Karpas-422 (cell line): ENCODE results near the gene LRRC3C. TPM values are rescaled to one million over a fixed set of nuclear protein-coding genes. Genes with fewer than 3 reads are reported as not detected.
"Not testable (repeated sequence)": the region's sequence is repeated elsewhere in the genome, so short reads cannot be mapped to it uniquely, and the experiment has no call there.

Experiments used
- DNase-seq: peaks from one replicate; pipeline ENCODE4 v3.0.0-alpha.2; 2015
- H2AFZ ChIP-seq: fragments of 200-600 bp; sonication (generic); 2 replicates; pipeline ENCODE4 v1.6.1; 2014; ENCODE audit warnings: antibody characterized with exemption, low read length, mixed read lengths
- H3K27ac ChIP-seq: fragments of 200-600 bp; sonication (generic); 2 replicates; pipeline ENCODE4 v1.5.1; 2014; ENCODE audit warnings: mild to moderate bottlenecking, low read length, moderate library complexity
- H3K27me3 ChIP-seq: fragments of 200-600 bp; sonication (generic); 2 replicates; pipeline ENCODE4 v1.6.1; 2014; ENCODE audit warnings: low read length, mixed read lengths
- H3K36me3 ChIP-seq: fragments of 200-600 bp; sonication (generic); 2 replicates; pipeline ENCODE4 v1.6.1; 2014; ENCODE audit warnings: low read length, mixed read lengths; ENCODE audit not compliant: insufficient read depth
- H3K4me1 ChIP-seq: fragments of 200-600 bp; sonication (generic); 2 replicates; pipeline ENCODE4 v1.6.1; 2014; ENCODE audit warnings: mild to moderate bottlenecking, low read length, mixed read lengths
- H3K4me2 ChIP-seq: fragments of 200-600 bp; sonication (generic); 2 replicates; pipeline ENCODE4 v1.6.1; 2014; ENCODE audit warnings: low read length, low read depth, mild to moderate bottlenecking; ENCODE audit not compliant: poor library complexity, severe bottlenecking
- H3K4me3 ChIP-seq: fragments of 200-600 bp; sonication (generic); 2 replicates; pipeline ENCODE4 v1.5.1; 2014; ENCODE audit warnings: mild to moderate bottlenecking, antibody characterized with exemption, low read length, mixed read lengths
- H3K79me2 ChIP-seq: fragments of 200-600 bp; sonication (generic); 2 replicates; pipeline ENCODE4 v1.6.1; 2014; ENCODE audit warnings: mild to moderate bottlenecking, low read length, mixed read lengths
- H3K9ac ChIP-seq: fragments of 200-600 bp; sonication (generic); 2 replicates; pipeline ENCODE4 v1.6.0; 2014; ENCODE audit warnings: low read length
- H3K9me2 ChIP-seq: fragments of 200-600 bp; sonication (generic), shearing (Covaris generic); replicated peaks from 2 replicates; pipeline ENCODE4 v1.6.0; 2014; ENCODE audit warnings: mild to moderate bottlenecking, low read length, moderate library complexity; ENCODE audit not compliant: insufficient read depth
- H3K9me3 ChIP-seq: fragments of 300-700, 200-600 bp; sonication (generic); 2 replicates; pipeline ENCODE4 v1.6.1; 2014; ENCODE audit warnings: low read length, mixed read lengths
- H4K20me1 ChIP-seq: fragments of 200-600 bp; sonication (generic); 2 replicates; pipeline ENCODE4 v1.6.1; 2014; ENCODE audit warnings: mild to moderate bottlenecking, antibody characterized with exemption, low read length, low read depth; ENCODE audit not compliant: insufficient read depth
- total RNA-seq: library from RNA; depleted of rRNA; stranded (reverse); fragments of >200 nt; shearing (Covaris generic); gene quantifications from 2 replicates; pipeline ENCODE4 v1.2.3, GENCODE V29; 2014; ENCODE audit warnings: low replicate concordance; rRNA removed

Gene LRRC3C
- 0.86 TPM in 1 of 2 replicates, not detected in the other for total RNA-seq

- Histone ChIP-seq H3K27ac (peak within 1 kb of the TSS; percentile 50), H3K9me3 (no peaks in the 10 kb centered on the region), H3K36me3 (peaks cover 4% of the 10 kb centered on the region; the same call in 1 of the 2 replicates), H2AFZ (peak within 1 kb of the TSS; percentile 98), H3K9me2 (no peaks in the 10 kb centered on the region), H3K9ac (peak within 1 kb of the TSS; percentile 89), H3K4me2 (peak within 1 kb of the TSS; percentile 89), H3K79me2 (peaks cover 39% of the 10 kb centered on the region), H3K4me1 (peaks cover 28% of the 10 kb centered on the region), H4K20me1 (peaks cover 6% of the 10 kb centered on the region; the same call in 1 of the 2 replicates), H3K27me3 (no peaks in the 10 kb centered on the region), H3K4me3 (peak within 1 kb of the TSS; percentile 95)
- peak; percentile 97 for DNase-seq
These were observed at the start of gene LRRC3C, which contains the start of gene ORMDL3 for GRCh38 chr17:39927101-39927928. Gene LRRC3C, plus strand, starts transcription at chr17:39927732. Its CDS starts 13,792 bp downstream, at chr17:39941524. Gene ORMDL3, minus strand, starts transcription at chr17:39927601. Its CDS starts 3,398 bp downstream, at chr17:39924203.

- H3K4me3 ChIP-seq, result not testable (repeated sequence)
These were observed 41.4 kb upstream of the LRRC3C start for GRCh38 chr17:39886102-39886501.

GRCh38 chr17:39887078-39887477 lies 40.5 kb upstream of the LRRC3C start:
- no peak overlapping the region for H3K9ac ChIP-seq
- H3K4me1 ChIP-seq, result no peaks in the 10 kb centered on the region
- H3K4me3 ChIP-seq, result no peak overlapping the region
- H3K9me3 ChIP-seq, result no peaks in the 10 kb centered on the region
- no peaks in the 10 kb centered on the region for H4K20me1 ChIP-seq
- H3K27me3 ChIP-seq, result no peaks in the 10 kb centered on the region
- DNase-seq, result no peak
- no peaks in the 10 kb centered on the region for H3K79me2 ChIP-seq
- H3K9me2 ChIP-seq, result no peaks in the 10 kb centered on the region
- H3K4me2 ChIP-seq, result no peak overlapping the region
- no peak overlapping the region for H2AFZ ChIP-seq
- no peaks in the 10 kb centered on the region for H3K36me3 ChIP-seq
- H3K27ac ChIP-seq, result no peak overlapping the region

More at GRCh38 chr17:39886102-39886501, 41.4 kb upstream of the LRRC3C start:
- not testable (repeated sequence) for H3K4me2 ChIP-seq, H3K79me2 ChIP-seq, H3K4me1 ChIP-seq, H3K27me3 ChIP-seq, DNase-seq, H3K36me3 ChIP-seq, H3K9me2 ChIP-seq, H4K20me1 ChIP-seq, H3K27ac ChIP-seq, H3K9ac ChIP-seq, H2AFZ ChIP-seq, H3K9me3 ChIP-seq

GRCh38 chr17:39889200-39889599 lies 38.3 kb upstream of the LRRC3C start:
- Histone ChIP-seq H3K27ac (no peak overlapping the region), H3K9me3 (no peaks in the 10 kb centered on the region), H4K20me1 (no peaks in the 10 kb centered on the region), H2AFZ (no peak overlapping the region), H3K4me3 (no peak overlapping the region), H3K4me2 (no peak overlapping the region), H3K4me1 (peaks cover 5% of the 10 kb centered on the region), H3K36me3 (no peaks in the 10 kb centered on the region), H3K9me2 (no peaks in the 10 kb centered on the region), H3K27me3 (no peaks in the 10 kb centered on the region), H3K9ac (no peak overlapping the region), H3K79me2 (no peaks in the 10 kb centered on the region)
- no peak for DNase-seq

- H2AFZ ChIP-seq, result peak overlapping the region; percentile 93
- no peak for DNase-seq
- H3K27ac ChIP-seq, result peak overlapping the region; percentile 62
- H3K9me2 ChIP-seq, result no peaks in the 10 kb centered on the region
- H3K9me3 ChIP-seq, result no peaks in the 10 kb centered on the region
- H3K79me2 ChIP-seq, result no peaks in the 10 kb centered on the region
- peak overlapping the region; percentile 22 for H3K4me2 ChIP-seq
- peaks cover 16% of the 10 kb centered on the region for H3K4me1 ChIP-seq
- H4K20me1 ChIP-seq, result no peaks in the 10 kb centered on the region
- no peaks in the 10 kb centered on the region for H3K36me3 ChIP-seq
- H3K27me3 ChIP-seq, result no peaks in the 10 kb centered on the region
- peak overlapping the region; percentile 23; the same call in 1 of the 2 replicates for H3K9ac ChIP-seq
- H3K4me3 ChIP-seq, result no peak overlapping the region
These were observed 32.7 kb upstream of the LRRC3C start for GRCh38 chr17:39894681-39895376.

- H3K9ac ChIP-seq, result no peak overlapping the region
- H2AFZ ChIP-seq, result no peak overlapping the region
- H4K20me1 ChIP-seq, result no peaks in the 10 kb centered on the region
- no peaks in the 10 kb centered on the region for H3K9me3 ChIP-seq
- H3K36me3 ChIP-seq, result no peaks in the 10 kb centered on the region
- peaks cover 16% of the 10 kb centered on the region for H3K4me1 ChIP-seq
- H3K27ac ChIP-seq, result no peak overlapping the region
- no peak overlapping the region for H3K4me2 ChIP-seq
- H3K27me3 ChIP-seq, result no peaks in the 10 kb centered on the region
- no peaks in the 10 kb centered on the region for H3K79me2 ChIP-seq
- H3K4me3 ChIP-seq, result no peak overlapping the region
- H3K9me2 ChIP-seq, result no peaks in the 10 kb centered on the region
- no peak for DNase-seq
These were observed 29.4 kb upstream of the LRRC3C start for GRCh38 chr17:39898088-39898487.

- Histone ChIP-seq H3K4me3 (no peak overlapping the region), H3K36me3 (no peaks in the 10 kb centered on the region), H3K9me3 (no peaks in the 10 kb centered on the region), H2AFZ (no peak overlapping the region), H3K9me2 (no peaks in the 10 kb centered on the region), H4K20me1 (no peaks in the 10 kb centered on the region), H3K4me2 (no peak overlapping the region), H3K79me2 (no peaks in the 10 kb centered on the region), H3K9ac (no peak overlapping the region), H3K27me3 (no peaks in the 10 kb centered on the region), H3K4me1 (peaks cover 10% of the 10 kb centered on the region), H3K27ac (no peak overlapping the region)
- DNase-seq, result no peak
These were observed 28.3 kb upstream of the LRRC3C start for GRCh38 chr17:39899215-39899614.

GRCh38 chr17:39902027-39902426 lies 25.5 kb upstream of the LRRC3C start:
- DNase-seq, H3K27me3 ChIP-seq: not testable (repeated sequence)

More at GRCh38 chr17:39902027-39902426, 25.5 kb upstream of the LRRC3C start:
- H4K20me1 ChIP-seq, H3K4me3 ChIP-seq, H3K79me2 ChIP-seq, H3K4me2 ChIP-seq, H3K9ac ChIP-seq, H3K36me3 ChIP-seq, H3K9me2 ChIP-seq, H2AFZ ChIP-seq, H3K27ac ChIP-seq, H3K9me3 ChIP-seq, H3K4me1 ChIP-seq: not testable (repeated sequence)
